Activated CD8-positive, alpha-beta memory T cell treated with anti-CD3 and anti-CD28 coated beads for 36 hours (primary cell): ENCODE data around the gene IQCF6. TPM values are rescaled to one million over a fixed set of nuclear protein-coding genes. Genes with fewer than 3 reads are reported as not detected.

Experiments used
- total RNA-seq, 2 experiments: library from RNA; stranded (reverse); gene quantifications; one replicate each; pipeline ENCODE4 v1.2.3, GENCODE V29; 2021

IQCF6 gene
- total RNA-seq, 2 experiments from 2014 or later: not detected

Other genes starting within 250 kb of the IQCF6 start
- 10 to 100 TPM; 34.8 to 35.3 TPM for gene RAD54L2, start 240.5 kb downstream of the IQCF6 start, total RNA-seq
- gene TEX264, start 108.0 kb downstream of the IQCF6 start, total RNA-seq: 10 to 100 TPM; 45.5 to 46.4 TPM
- gene GRM2, start 72.2 kb downstream of the IQCF6 start, total RNA-seq: under 1 TPM; 0.11 to 0.23 TPM
- gene IQCF2, start 82.4 kb upstream of the IQCF6 start, total RNA-seq: not detected
- not detected for gene IQCF5, start 96.4 kb upstream of the IQCF6 start, total RNA-seq
- not detected for gene IQCF1, start 124.1 kb upstream of the IQCF6 start, total RNA-seq
- 10 to 100 TPM; 82.4 to 83.9 TPM for gene RRP9, start 162.7 kb upstream of the IQCF6 start, total RNA-seq
- gene PARP3, start 163.1 kb upstream of the IQCF6 start, total RNA-seq: 10 to 100 TPM in 1 of 2 experiments, 1 to 10 TPM in 1; 9.7 to 12.2 TPM
- not detected for gene GPR62, start 176.1 kb upstream of the IQCF6 start, total RNA-seq
- 10 to 100 TPM; 10.4 to 10.9 TPM for gene PCBP4, start 188.2 kb upstream of the IQCF6 start, total RNA-seq
- gene ABHD14B, start 194.8 kb upstream of the IQCF6 start, total RNA-seq: 10 to 100 TPM; 57.2 to 59.0 TPM
- 10 to 100 TPM; 14.4 to 14.5 TPM for gene ABHD14A, start 195.8 kb upstream of the IQCF6 start, total RNA-seq
- 10 to 100 TPM; 57.0 to 63.9 TPM for gene ACY1, start 204.3 kb upstream of the IQCF6 start, total RNA-seq
- gene RPL29, start 216.7 kb upstream of the IQCF6 start, total RNA-seq: 1,000 to 10,000 TPM; 1,417 to 1,432 TPM